Keratinocyte (primary cell): ENCODE results near the gene RASA3. TPM values are rescaled to one million over a fixed set of nuclear protein-coding genes. Genes with fewer than 3 reads are reported as not detected.

Experiments used
- DNase-seq: peaks from one replicate; pipeline ENCODE4 v3.0.0-alpha.2; 2011; ENCODE audit warnings: low read depth, missing footprints, low spot score
- FAIRE-seq: peaks from 2 replicates; lab custom pipeline; 2011; peaks lifted over from hg19 to GRCh38; lab: Jason Lieb, UNC
- H2AFZ ChIP-seq: 2 replicates; pipeline ENCODE4 v1.6.0; 2012; ENCODE audit warnings: low read length, control low read depth, inconsistent platforms; ENCODE audit not compliant: control insufficient read depth
- H3K27ac ChIP-seq: 2 replicates; pipeline ENCODE4 v1.5.1; 2011; ENCODE audit warnings: low read length; ENCODE audit not compliant: control insufficient read depth, insufficient read depth
- H3K27me3 ChIP-seq: 3 replicates; pipeline ENCODE4 v1.6.0; 2011; ENCODE audit warnings: low read length; ENCODE audit not compliant: control insufficient read depth, insufficient read depth; ENCODE audit errors: extremely low read depth
- H3K36me3 ChIP-seq, 2 experiments: 2 replicates in 1 of 2; 3 replicates in 1 of 2; pipeline ENCODE4 v1.5.1; 2011; ENCODE audit warnings: low read length in 2 of 2, mild to moderate bottlenecking in 1 of 2; ENCODE audit not compliant: control insufficient read depth in 2 of 2, insufficient read depth in 2 of 2; ENCODE audit errors: extremely low read depth in 1 of 2
- H3K4me1 ChIP-seq: 3 replicates; pipeline ENCODE4 v1.5.1; 2011; ENCODE audit warnings: low read length; ENCODE audit not compliant: control insufficient read depth, insufficient read depth; ENCODE audit errors: extremely low read depth
- H3K4me2 ChIP-seq: 3 replicates; pipeline ENCODE4 v1.6.0; 2011; ENCODE audit warnings: low read depth, low read length; ENCODE audit not compliant: control insufficient read depth, insufficient read depth; ENCODE audit errors: extremely low read depth
- H3K4me3 ChIP-seq, 3 experiments: fragments of 200-600 bp in 1 of 3; sonication (generic) in 1 of 3; 2 replicates in 2 of 3; 3 replicates in 1 of 3; pipeline ENCODE4 v1.5.1; 2011 to 2016; ENCODE audit warnings: low read length in 3 of 3, mild to moderate bottlenecking in 3 of 3, control low read depth in 2 of 3, inconsistent platforms in 1 of 3, low read depth in 1 of 3, mixed read lengths in 1 of 3, mixed run types in 1 of 3, moderate library complexity in 1 of 3; ENCODE audit not compliant: control insufficient read depth in 2 of 3, insufficient read depth in 2 of 3; ENCODE audit errors: extremely low read depth in 1 of 3
- H3K79me2 ChIP-seq: 2 replicates; pipeline ENCODE4 v1.6.0; 2012; ENCODE audit warnings: low read length; ENCODE audit not compliant: control insufficient read depth, insufficient read depth
- H3K9ac ChIP-seq: 3 replicates; pipeline ENCODE4 v1.6.0; 2011; ENCODE audit warnings: low read length; ENCODE audit not compliant: control insufficient read depth, insufficient read depth; ENCODE audit errors: extremely low read depth
- H3K9me1 ChIP-seq: 3 replicates; pipeline ENCODE4 v1.6.0; 2011; ENCODE audit warnings: low read length; ENCODE audit not compliant: control insufficient read depth, insufficient read depth; ENCODE audit errors: extremely low read depth
- H3K9me3 ChIP-seq: 2 replicates; pipeline ENCODE4 v1.5.1; 2012; ENCODE audit warnings: low read depth, low read length; ENCODE audit not compliant: control insufficient read depth
- H4K20me1 ChIP-seq: 3 replicates; pipeline ENCODE4 v1.6.0; 2011; ENCODE audit warnings: low read length; ENCODE audit not compliant: control insufficient read depth, insufficient read depth; ENCODE audit errors: extremely low read depth
- CTCF ChIP-seq, 3 experiments: IDR thresholded peaks in 1 of 3; conservative IDR thresholded peaks in 1 of 3; optimal IDR thresholded peaks in 1 of 3; 2 replicates in 2 of 3; 3 replicates in 1 of 3; pipeline versions ENCODE3 to v1.5.1; 2011; ENCODE audit warnings: low read length in 3 of 3, mild to moderate bottlenecking in 3 of 3, moderate library complexity in 2 of 3, control low read depth in 1 of 3, inconsistent platforms in 1 of 3; ENCODE audit not compliant: insufficient read depth in 2 of 3; ENCODE audit errors: extremely low read depth in 1 of 3
- EZH2 ChIP-seq: IDR thresholded peaks from one replicate; pipeline ENCODE4 v1.6.1; 2012; ENCODE audit warnings: inconsistent platforms, mild to moderate bottlenecking, low read length, moderate library complexity
- dilution Hi-C: fragments of 300-500 bp; cut with MboI; formaldehyde crosslinking; loops from one replicate; pipeline ENCODE4 v1.7.0; 2020; ENCODE audit warnings: low sequenced_read_pairs; ENCODE audit not compliant: extremely low pct_ligation_motif_present
- polyA plus RNA-seq, 5 experiments: library from polyadenylated mRNA; depleted of rRNA in 3 of 5; stranded (reverse) in 3 of 5; stranded (forward) in 1 of 5; unstranded in 1 of 5; fragments of >200 nt; gene quantifications; 1 replicate in 1 of 5; 2 replicates in 3 of 5; 3 replicates in 1 of 5; pipeline versions ENCODE4 v1.2.1 to v1.2.3, GENCODE V29; 2011 to 2012; ENCODE audit warnings: missing spikeins in 2 of 5, low read depth in 1 of 5, low replicate concordance in 1 of 5

The RASA3 gene
- polyA plus RNA-seq, 1 donor (not counting 4 experiments of a cell fraction or from before 2014, with no cell fraction given) = 4.1 TPM

GRCh38 chr13:114164681-114165429 is 32.4 kb upstream of the RASA3 start:
- no peak overlapping the region for H2AFZ ChIP-seq
- TF ChIP-seq EZH2 = no peak
- no peak for TF ChIP-seq CTCF (optimal IDR thresholded peaks at IDR 0.05 in 1 of 3, IDR thresholded peaks at IDR 0.05 in 1 of 3, conservative IDR thresholded peaks at IDR 0.05 in 1 of 3; ENCODE audit: extremely low read depth in 1 of 3, insufficient read depth in 2 of 3, low read length in 3 of 3)
- H3K27me3 ChIP-seq = peaks cover 38% of the 10 kb centered on the region
- H3K9me1 ChIP-seq = no peaks in the 10 kb centered on the region
- H3K4me1 ChIP-seq = no peaks in the 10 kb centered on the region
- no peak overlapping the region for H3K4me2 ChIP-seq
- H4K20me1 ChIP-seq = peaks cover 2% of the 10 kb centered on the region
- no peak overlapping the region for H3K9ac ChIP-seq
- no peak overlapping the region for H3K4me3 ChIP-seq
- no peaks in the 10 kb centered on the region for H3K36me3 ChIP-seq
- FAIRE-seq = no peak
- no peak overlapping the region for H3K27ac ChIP-seq
- dilution Hi-C loops = loop anchor here (10.0 kb wide), 1 partner anchor 110 kb away; no protein-coding TSS in a partner anchor
- no peaks in the 10 kb centered on the region for H3K79me2 ChIP-seq
- no peak for DNase-seq
- no peaks in the 10 kb centered on the region for H3K9me3 ChIP-seq

- dilution Hi-C loops = loop anchor here (10.0 kb wide), 1 partner anchor 109 kb away; no protein-coding TSS in a partner anchor
- FAIRE-seq (no peak), DNase-seq (no peak)
- peaks cover 38% of the 10 kb centered on the region for H3K27me3 ChIP-seq
- TF ChIP-seq EZH2 = no peak
- no peak for TF ChIP-seq CTCF (optimal IDR thresholded peaks at IDR 0.05 in 1 of 3, IDR thresholded peaks at IDR 0.05 in 1 of 3, conservative IDR thresholded peaks at IDR 0.05 in 1 of 3; ENCODE audit: extremely low read depth in 1 of 3, insufficient read depth in 2 of 3, low read length in 3 of 3)
- H3K9me1 ChIP-seq = no peaks in the 10 kb centered on the region
- no peaks in the 10 kb centered on the region for H3K36me3 ChIP-seq
- H2AFZ ChIP-seq = no peak overlapping the region
- H3K79me2 ChIP-seq = no peaks in the 10 kb centered on the region
- no peak overlapping the region for H3K4me2 ChIP-seq
- no peaks in the 10 kb centered on the region for H3K4me1 ChIP-seq
- peaks cover 2% of the 10 kb centered on the region for H4K20me1 ChIP-seq
- H3K9ac ChIP-seq = no peak overlapping the region
- H3K27ac ChIP-seq = no peak overlapping the region
- H3K9me3 ChIP-seq = no peaks in the 10 kb centered on the region
- no peak overlapping the region for H3K4me3 ChIP-seq
Observed at GRCh38 chr13:114164053-114164452, 31.6 kb upstream of the RASA3 start.
